ENCODE measurements around the gene GDF11.

Gene GDF11

DNA sequence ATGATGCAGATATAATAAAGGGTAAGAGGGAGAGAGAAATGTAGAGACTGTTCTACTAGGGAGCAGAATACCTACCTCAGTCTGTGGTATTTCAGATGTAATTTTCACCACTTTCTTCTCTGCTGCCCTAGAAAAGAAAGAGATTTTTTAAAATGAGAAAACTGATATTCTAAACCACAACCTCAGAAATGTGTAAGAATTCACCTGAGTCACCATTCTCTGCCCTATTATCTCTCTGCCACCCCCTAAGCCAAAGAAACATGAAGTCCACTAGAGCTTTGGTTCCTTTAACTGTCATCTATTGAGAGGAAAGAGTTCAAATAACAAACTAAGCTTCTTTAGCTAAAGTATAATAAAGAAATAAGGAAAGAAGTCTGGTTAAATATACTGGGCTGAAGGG lies 53.0 kb downstream of the GDF11 start:
- no peak for DNase-seq (ENCODE audit: low spot score)

- DNase-seq (ENCODE audit: low spot score) = no peak
Observed at GRCh38 chr12:55797068-55797467, 54.1 kb downstream of the GDF11 start.

DNA sequence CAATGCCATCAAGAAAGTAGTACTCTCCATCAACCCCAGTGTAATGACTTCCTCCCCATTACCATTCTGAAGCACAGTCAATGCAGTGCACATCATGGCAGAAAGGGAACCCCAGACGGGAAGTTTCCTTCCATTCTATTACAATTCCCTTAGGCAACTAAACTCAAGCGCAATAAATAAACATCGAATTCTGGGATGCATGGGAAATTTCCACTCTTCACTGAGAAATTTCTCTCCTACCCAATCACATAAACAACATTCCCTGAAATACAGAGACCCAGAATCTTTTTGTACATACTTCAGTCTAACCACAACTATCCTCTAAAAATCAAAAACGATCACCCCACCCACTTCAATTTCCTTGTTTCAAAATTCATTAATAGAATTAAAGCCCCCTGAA lies 54.6 kb downstream of the GDF11 start:
- no peak for DNase-seq (ENCODE audit: low spot score)

Data from ecto neural progenitor cell (in vitro differentiated cells).